IMR-90 (cell line): Measurements from ENCODE around the gene MAP3K7CL. TPM values are rescaled to one million over a fixed set of nuclear protein-coding genes. Genes with fewer than 3 reads are reported as not detected.

ENCODE experiments used
- ATAC-seq: fragments of 200-7000 bp; cut with Tn5 transposase; 2 replicates; pipeline ENCODE4 v1.9.1; 2020; ENCODE audit warnings: low read depth, mild to moderate bottlenecking, moderate library complexity
- BruUV-seq: library from RNA; stranded (reverse); fragments of 400-500 nt; replicated peaks from 2 replicates; lab custom pipeline; 2021; lab: Mats Ljungman, UMichigan
- CTCF ChIA-PET: fragments of 300-600 bp; formaldehyde crosslinking; extraction: SDS; loops from one replicate; lab custom pipeline; 2021; ENCODE audit warnings: antibody characterized with exemption; lab: Yijun Ruan, JAX
- POLR2A ChIA-PET: fragments of 300-600 bp; sonication (Branson Sonifier 250); formaldehyde crosslinking; loops from one replicate; lab custom pipeline; 2022; ENCODE audit warnings: antibody characterized with exemption; ENCODE audit not compliant: unreplicated experiment; lab: Charles Lee
- DNase-seq: peaks from one replicate; pipeline ENCODE4 v3.0.0; 2013
- H2AFZ ChIP-seq: replicated peaks from 2 replicates; pipeline ENCODE3; 2013; ENCODE audit warnings: low read length, mild to moderate bottlenecking; ENCODE audit not compliant: poor library complexity
- H2AK5ac ChIP-seq: 2 replicates; pipeline ENCODE4 v1.6.1; 2013; ENCODE audit warnings: low read depth, low read length, inconsistent platforms
- H2AK9ac ChIP-seq: replicated peaks from 2 replicates; pipeline ENCODE3; 2013; ENCODE audit warnings: mild to moderate bottlenecking, low read depth, low read length, moderate library complexity; ENCODE audit not compliant: poor library complexity
- H2BK120ac ChIP-seq: 2 replicates; pipeline ENCODE4 v1.6.1; 2013; ENCODE audit warnings: low read depth, low read length, inconsistent platforms
- H2BK15ac ChIP-seq: 3 replicates; pipeline ENCODE4 v1.6.1; 2013; ENCODE audit warnings: low read depth, low read length, inconsistent platforms
- H2BK20ac ChIP-seq: 2 replicates; pipeline ENCODE4 v1.6.1; 2013; ENCODE audit warnings: low read depth, mild to moderate bottlenecking, inconsistent platforms, low read length, moderate library complexity
- H2BK5ac ChIP-seq: 2 replicates; pipeline ENCODE4 v1.6.1; 2013; ENCODE audit warnings: mild to moderate bottlenecking, low read depth, low read length, inconsistent platforms; ENCODE audit not compliant: poor library complexity, severe bottlenecking
- H3K14ac ChIP-seq: replicated peaks from 2 replicates; pipeline ENCODE4 v1.6.1; 2013; ENCODE audit warnings: low read depth, low read length, inconsistent platforms
- H3K18ac ChIP-seq: 2 replicates; pipeline ENCODE4 v1.6.1; 2013; ENCODE audit warnings: low read depth, low read length, control low read depth
- H3K23ac ChIP-seq: 2 replicates; pipeline ENCODE4 v1.6.1; 2013; ENCODE audit warnings: low read depth, low read length, inconsistent platforms
- H3K27ac ChIP-seq: 2 replicates; pipeline ENCODE4 v1.5.1; 2013; ENCODE audit warnings: mild to moderate bottlenecking, control low read depth, low read length; ENCODE audit not compliant: insufficient read depth
- H3K27me3 ChIP-seq: 2 replicates; pipeline ENCODE4 v1.6.1; 2013; ENCODE audit warnings: low read length; ENCODE audit not compliant: control insufficient read depth, insufficient read depth
- H3K36me3 ChIP-seq: 2 replicates; pipeline ENCODE4 v1.6.1; 2013; ENCODE audit warnings: low read length, mixed read lengths; ENCODE audit not compliant: control insufficient read depth, insufficient read depth
- H3K4ac ChIP-seq: 2 replicates; pipeline ENCODE4 v1.6.1; 2013; ENCODE audit warnings: low read depth, low read length, inconsistent platforms
- H3K4me1 ChIP-seq: 2 replicates; pipeline ENCODE4 v1.6.1; 2013; ENCODE audit warnings: low read length, mixed read lengths; ENCODE audit not compliant: control insufficient read depth, insufficient read depth
- H3K4me2 ChIP-seq: 2 replicates; pipeline ENCODE4 v1.6.1; 2013; ENCODE audit warnings: low read depth, mild to moderate bottlenecking, control low read depth, low read length, moderate library complexity
- H3K4me3 ChIP-seq: 2 replicates; pipeline ENCODE4 v1.5.1; 2013; ENCODE audit warnings: low read depth, mild to moderate bottlenecking, control low read depth, low read length, moderate library complexity; ENCODE audit not compliant: insufficient read depth
- H3K56ac ChIP-seq: 2 replicates; pipeline ENCODE4 v1.6.1; 2013; ENCODE audit warnings: low read length, inconsistent platforms; ENCODE audit not compliant: insufficient read depth; ENCODE audit errors: extremely low read depth
- H3K79me1 ChIP-seq, 2 experiments: 2 replicates each; pipeline ENCODE4 v1.6.1; 2013; ENCODE audit warnings: low read length in 2 of 2, inconsistent platforms in 1 of 2, low read depth in 1 of 2
- H3K9ac ChIP-seq: 2 replicates; pipeline ENCODE4 v1.6.1; 2013; ENCODE audit warnings: low read depth, low read length, control low read depth
- H3K9me1 ChIP-seq: 2 replicates; pipeline ENCODE4 v1.6.1; 2013; ENCODE audit warnings: low read length, inconsistent platforms; ENCODE audit not compliant: insufficient read depth
- H3K9me3 ChIP-seq: 2 replicates; pipeline ENCODE4 v1.6.1; 2013; ENCODE audit warnings: low read length; ENCODE audit not compliant: control insufficient read depth, insufficient read depth
- H4K20me1 ChIP-seq: 2 replicates; pipeline ENCODE4 v1.6.1; 2013; ENCODE audit warnings: low read length, inconsistent platforms; ENCODE audit not compliant: insufficient read depth
- H4K5ac ChIP-seq: 2 replicates; pipeline ENCODE4 v1.6.1; 2013; ENCODE audit warnings: mild to moderate bottlenecking, low read depth, low read length, control low read depth
- H4K8ac ChIP-seq, 2 experiments: 2 replicates each; pipeline ENCODE4 v1.6.1; 2013; ENCODE audit warnings: low read depth in 2 of 2, low read length in 2 of 2, control low read depth in 1 of 2, inconsistent platforms in 1 of 2
- H4K91ac ChIP-seq: 2 replicates; pipeline ENCODE4 v1.6.1; 2013; ENCODE audit warnings: low read depth, low read length, inconsistent platforms; ENCODE audit not compliant: insufficient read depth
- CEBPB ChIP-seq: IDR thresholded peaks from 2 replicates; pipeline ENCODE4 v1.6.1; 2012; ENCODE audit warnings: low read depth, low read length, improper control_type of control experiment
- CHD1 ChIP-seq: IDR thresholded peaks from 2 replicates; pipeline ENCODE4 v1.6.1; 2012; ENCODE audit warnings: low read depth, low read length, improper control_type of control experiment
- CTCF ChIP-seq: conservative IDR thresholded peaks from 2 replicates; pipeline ENCODE4 v1.5.1; 2012; ENCODE audit warnings: mild to moderate bottlenecking, low read depth, low read length, improper control_type of control experiment
- NFE2L2 ChIP-seq: fragments of 150-350 bp; IDR thresholded peaks from 2 replicates; pipeline ENCODE4 v1.6.1; 2016; ENCODE audit warnings: low read depth, mild to moderate bottlenecking, low read length
- RCOR1 ChIP-seq: IDR thresholded peaks from 2 replicates; pipeline ENCODE4 v1.6.1; 2012; ENCODE audit warnings: mild to moderate bottlenecking, low read length, improper control_type of control experiment; ENCODE audit not compliant: insufficient replicate concordance
- RFX5 ChIP-seq: IDR thresholded peaks from 2 replicates; pipeline ENCODE4 v1.8.0; 2012; ENCODE audit warnings: low read depth, mild to moderate bottlenecking, low read length, moderate library complexity
- WGBS, 2 experiments: methylation state at CpG; one replicate each; pipeline versions ENCODE4 v1.1.5 to v1.1.7; 2013; ENCODE audit warnings: missing lambda C conversion rate in 2 of 2; ENCODE audit not compliant: insufficient read length in 1 of 2; ENCODE audit errors: extremely low coverage in 2 of 2; 5-methylcytosine and 5-hydroxymethylcytosine counted together
- dilution Hi-C: fragments of 300-500 bp; cut with HindIII; formaldehyde crosslinking; loops from one replicate; pipeline ENCODE4 v1.14.3; 2018; ENCODE audit warnings: low sequenced_read_pairs; ENCODE audit not compliant: unreplicated experiment
- in situ Hi-C: fragments of 300-500 bp; cut with MboI; formaldehyde crosslinking; loops from 3 replicates; pipeline ENCODE4 v1.14.3; 2019; ENCODE audit warnings: low sequenced_read_pairs, inconsistent platforms, mixed read lengths
- intact Hi-C: fragments of 100-400 bp; cut with micrococcal nuclease; formaldehyde crosslinking; loops from 2 replicates; pipeline ENCODE4 v1.10.0; 2022
- polyA plus RNA-seq, 3 experiments: library from polyadenylated mRNA; depleted of rRNA; stranded (reverse); fragments of >200 nt; gene quantifications; 2 replicates each; pipeline ENCODE4 v1.2.3, GENCODE V29; 2012; ENCODE audit warnings: low replicate concordance in 1 of 3
- total RNA-seq: library from RNA; depleted of rRNA; stranded (reverse); fragments of >200 nt; gene quantifications from 2 replicates; pipeline ENCODE4 v1.2.3, GENCODE V29; 2012

Gene MAP3K7CL
- total and polyA plus RNA-seq, 2 of the 4 experiments (the other 2 are of a cell fraction): 21.0 to 22.3 TPM

- dilution Hi-C loops: no loop called here
- H3K56ac ChIP-seq: no peak overlapping the region
- no peak overlapping the region; the same call in 1 of the 2 replicates for H3K14ac ChIP-seq
- no peaks in the 10 kb centered on the region for H3K27me3 ChIP-seq
- no peak overlapping the region for H3K9ac ChIP-seq
- H3K4me2 ChIP-seq: no peak overlapping the region
- peaks cover 5% of the 10 kb centered on the region for H3K4me1 ChIP-seq
- no peak overlapping the region for H4K8ac ChIP-seq
- H2AK9ac ChIP-seq: no peak overlapping the region
- CTCF ChIA-PET: no interaction called here
- H3K4ac ChIP-seq: no peak overlapping the region
- H4K91ac ChIP-seq: no peak overlapping the region
- H3K27ac ChIP-seq: no peak overlapping the region
- in situ Hi-C loops: loop anchor here (10.0 kb wide), 1 partner anchor 133 kb away; no protein-coding TSS in a partner anchor
- H4K20me1 ChIP-seq: no peaks in the 10 kb centered on the region
- intact Hi-C loops: no loop called here
- no peak overlapping the region for H2BK15ac ChIP-seq
- no peak overlapping the region for H2AFZ ChIP-seq
- H3K18ac ChIP-seq: peak overlapping the region; percentile 72
- 0 out of 2 replicates have a peak overlapping the region, but pooled peaks have one; percentile 29 for H2BK20ac ChIP-seq
- no TSS peak for BruUV-seq
- peaks cover 0 to 8% of the 10 kb centered on the region in 2 experiments; a peak in 1 of 4 replicates for H3K79me1 ChIP-seq
- H2BK120ac ChIP-seq: no peak overlapping the region
- no CpG with 5 or more reads among the region's 1 CpG for WGBS, 2 experiments
- peaks cover 5% of the 10 kb centered on the region; the same call in 1 of the 2 replicates for H3K9me1 ChIP-seq
- no peaks in the 10 kb centered on the region for H3K36me3 ChIP-seq
- no peak overlapping the region for H3K4me3 ChIP-seq
- ATAC-seq (no peak), DNase-seq (no peak)
- TF ChIP-seq NFE2L2: no peak
- TF ChIP-seq CTCF: no peak
- TF ChIP-seq RCOR1: no peak
- no peak for TF ChIP-seq CEBPB
- TF ChIP-seq RFX5: no peak
- no peak for TF ChIP-seq CHD1
- H2BK5ac ChIP-seq: no peak overlapping the region
- H2AK5ac ChIP-seq: peak overlapping the region; percentile 61; the same call in 1 of the 2 replicates
- POLR2A ChIA-PET: no interaction called here
- H3K23ac ChIP-seq: no peak overlapping the region
- no peaks in the 10 kb centered on the region for H3K9me3 ChIP-seq
- 0 out of 2 replicates have a peak overlapping the region, but pooled peaks have one; percentile 65 for H4K5ac ChIP-seq
These were observed 41.8 kb downstream of the MAP3K7CL start for GRCh38 chr21:29172282-29172681.
